Naive thymus-derived CD8-positive, alpha-beta T cell (primary cell): ENCODE results near the gene CA6. TPM values are rescaled to one million over a fixed set of nuclear protein-coding genes. Genes with fewer than 3 reads are reported as not detected.

Experiments used
- polyA plus RNA-seq, 3 donors: library from polyadenylated mRNA; unstranded; fragments of 300-500 nt; fragmentation: Illumina TruSeq; gene quantifications; one replicate each; pipeline ENCODE4 v1.2.3, GENCODE V29; 2021
- total RNA-seq, 8 experiments: library from RNA in 2 of 8; stranded (reverse) in 2 of 8; gene quantifications; one replicate each; pipeline ENCODE4 v1.2.3 and lab custom pipeline; 2021 to 2026

Gene CA6
- total and polyA plus RNA-seq, 5 experiments from 2014 or later = 5.9 to 53.7 (median 11.5) TPM

Other genes starting within 250 kb of the CA6 start
- gene RERE, start 128.2 kb upstream of the CA6 start, total RNA-seq = 10 to 100 TPM; 79.6 to 84.2 TPM
- gene RERE, start 128.2 kb upstream of the CA6 start, polyA plus RNA-seq = 1 to 10 TPM; 4.1 to 8.8 (median 4.9) TPM
- 100 to 1,000 TPM; 225 to 228 TPM for gene ENO1, start 67.2 kb upstream of the CA6 start, total RNA-seq
- gene ENO1, start 67.2 kb upstream of the CA6 start, polyA plus RNA-seq = 1,000 to 10,000 TPM in 2 of 3 donors, 100 to 1,000 TPM in 1; 873 to 1,190 (median 1,047) TPM
- gene SLC2A7, start 80.6 kb downstream of the CA6 start, total RNA-seq = not detected
- gene SLC2A7, start 80.6 kb downstream of the CA6 start, polyA plus RNA-seq = under 1 TPM in 2 of 3 donors, not detected in 1; 0.16 to 0.20 TPM
- gene SLC2A5, start 123.8 kb downstream of the CA6 start, total RNA-seq = under 1 TPM; 0.49 to 0.55 TPM
- not detected for gene SLC2A5, start 123.8 kb downstream of the CA6 start, polyA plus RNA-seq
- gene GPR157, start 183.2 kb downstream of the CA6 start, total RNA-seq = 1 to 10 TPM; 5.4 to 5.6 TPM
- 1 to 10 TPM in 2 of 3 donors, under 1 TPM in 1; 0.56 to 3.1 (median 1.6) TPM for gene GPR157, start 183.2 kb downstream of the CA6 start, polyA plus RNA-seq